Activated CD4-positive, alpha-beta T cell treated with anti-CD3 and anti-CD28 coated beads, Interleukin-2, Interleukin-6, amounts not matched to agents 100 ng/mL and 50 ng/mL, durations not matched to agents 16 hours and 8 hours (primary cell): ENCODE results near the gene HIBADH.

ENCODE experiments used
- DNase-seq: peaks from one replicate; pipeline ENCODE4 v3.0.0-alpha.2; 2020

The HIBADH gene

DNA sequence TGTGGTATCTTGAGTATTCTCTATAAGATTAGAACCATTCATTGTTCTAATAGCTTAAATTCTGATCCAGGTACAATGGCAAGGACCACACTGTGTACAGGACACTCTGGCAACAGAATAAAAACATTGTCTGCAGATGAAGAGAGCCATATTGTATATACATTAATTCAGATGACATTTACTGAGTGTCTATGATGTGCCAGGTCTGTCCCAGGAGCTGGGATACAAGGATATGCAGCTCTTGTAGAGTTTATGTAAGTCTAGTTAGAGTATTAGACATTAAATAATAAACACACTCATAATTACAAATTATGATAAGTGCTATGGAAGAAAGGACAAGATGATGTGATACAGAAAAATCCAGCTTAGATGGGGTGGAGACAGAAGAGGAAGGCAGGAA lies 184.1 kb downstream of the HIBADH start:
- no peak for DNase-seq

DNA sequence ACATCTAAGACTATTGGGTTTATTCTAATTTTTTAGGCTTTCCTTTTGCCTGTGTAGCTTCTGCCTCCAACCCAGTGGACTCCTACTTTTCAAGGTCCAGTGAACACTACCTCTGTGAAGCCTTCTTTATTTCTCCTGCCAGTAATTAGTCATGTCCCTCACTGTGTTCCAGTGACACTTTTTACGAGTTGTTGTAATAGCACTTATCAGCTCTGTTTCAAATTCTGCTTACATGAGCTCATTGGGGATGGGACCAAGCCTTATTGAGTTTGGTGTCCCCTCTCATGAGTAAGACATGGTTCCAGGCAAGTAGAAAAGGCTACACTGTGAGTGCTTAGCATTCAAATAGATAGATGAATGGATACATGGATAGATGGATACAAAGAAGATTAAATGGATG lies 184.6 kb downstream of the HIBADH start:
- DNase-seq, result no peak

DNA sequence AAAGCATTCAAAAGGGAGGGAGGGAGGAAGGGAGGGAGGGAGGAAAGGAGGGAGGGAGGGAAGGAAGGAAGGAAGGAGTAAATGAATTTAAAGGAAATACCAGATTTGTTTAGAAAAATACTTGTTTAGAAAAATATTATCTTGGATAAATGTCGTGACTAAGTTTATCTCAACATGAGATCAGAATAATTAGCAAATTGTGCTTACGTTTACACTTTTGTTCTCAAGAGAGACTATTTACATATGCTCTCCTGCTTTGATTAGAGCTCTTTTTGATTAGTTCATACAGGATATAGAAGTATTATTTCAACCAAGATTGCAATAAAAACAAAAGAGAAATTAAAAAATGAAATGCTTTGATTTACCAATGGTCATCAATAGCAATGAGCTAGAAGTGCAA lies 186.2 kb downstream of the HIBADH start:
- DNase-seq, result no peak
